Measurements from ENCODE around the gene MRPL2. TPM values are rescaled to one million over a fixed set of nuclear protein-coding genes. Genes with fewer than 3 reads are reported as not detected.

MRPL2 gene
- polyA plus RNA-seq, 3 donors = 23.9 to 26.9 (median 26.3) TPM

DNA sequence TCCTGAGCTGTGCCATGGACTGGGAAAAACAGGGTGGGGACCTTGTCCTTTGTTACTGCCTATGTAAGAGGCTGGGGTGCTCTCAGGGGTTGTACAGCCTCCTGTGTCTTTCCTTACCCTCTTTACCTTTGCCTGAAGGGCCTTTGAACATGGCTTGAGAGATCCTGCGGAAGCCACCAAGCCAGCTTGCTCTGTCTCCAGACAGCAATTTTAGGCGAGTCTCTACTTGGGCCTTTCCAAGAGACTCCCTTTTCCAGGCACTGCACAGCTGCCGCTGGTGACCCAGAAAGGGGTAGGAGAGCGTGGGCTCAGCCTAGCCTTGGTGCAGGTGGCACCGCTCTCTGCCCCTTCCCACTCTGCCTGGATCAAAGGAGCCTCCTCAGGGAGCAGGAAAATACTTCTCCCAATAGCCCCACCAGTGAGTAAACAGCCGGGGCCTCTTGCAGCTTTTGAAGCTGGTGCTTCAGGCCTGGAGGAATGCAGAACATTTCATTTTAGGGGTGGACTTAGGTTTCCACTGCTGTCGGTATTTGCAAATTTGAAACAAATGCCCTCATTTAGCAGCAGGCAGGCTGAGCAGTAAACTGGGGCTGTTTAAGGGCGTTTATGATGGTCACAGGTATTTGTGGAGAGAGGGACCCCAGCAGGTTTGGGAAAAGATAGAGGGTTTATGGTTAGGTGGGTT lies 30.8 kb upstream of the MRPL2 start:
- Mint-ChIP-seq H3K27ac (peak overlapping the region in 1 of 7 donors; percentile 75), H3K9me3 (no peaks in the 10 kb centered on the region), H3K4me1 (peaks cover 11% of the 10 kb centered on the region), H3K27me3 (ENCODE audit: low read depth in 3 of 3) (peaks cover 0 to 2% (median 0%) of the 10 kb centered on the region in 3 donors), H3K36me3 (no peaks in the 10 kb centered on the region), H3K4me3 (no peak overlapping the region)
- no peaks in the 10 kb centered on the region for H3K27me3 ChIP-seq (ENCODE audit: control insufficient read depth in 2 of 2, insufficient read depth in 2 of 2, low read length in 2 of 2)
- H2AFZ ChIP-seq (ENCODE audit: insufficient read depth, low read depth, low read length, poor library complexity, severe bottlenecking) = no peak overlapping the region
- no peaks in the 10 kb centered on the region for H4K20me1 ChIP-seq (ENCODE audit: insufficient read depth, low read length)
- H3K4me3 ChIP-seq (replicated peaks in 1 of 3; ENCODE audit: low read depth in 2 of 3, low read length in 3 of 3) = no peak overlapping the region
- TF ChIP-seq, protein P1, sequence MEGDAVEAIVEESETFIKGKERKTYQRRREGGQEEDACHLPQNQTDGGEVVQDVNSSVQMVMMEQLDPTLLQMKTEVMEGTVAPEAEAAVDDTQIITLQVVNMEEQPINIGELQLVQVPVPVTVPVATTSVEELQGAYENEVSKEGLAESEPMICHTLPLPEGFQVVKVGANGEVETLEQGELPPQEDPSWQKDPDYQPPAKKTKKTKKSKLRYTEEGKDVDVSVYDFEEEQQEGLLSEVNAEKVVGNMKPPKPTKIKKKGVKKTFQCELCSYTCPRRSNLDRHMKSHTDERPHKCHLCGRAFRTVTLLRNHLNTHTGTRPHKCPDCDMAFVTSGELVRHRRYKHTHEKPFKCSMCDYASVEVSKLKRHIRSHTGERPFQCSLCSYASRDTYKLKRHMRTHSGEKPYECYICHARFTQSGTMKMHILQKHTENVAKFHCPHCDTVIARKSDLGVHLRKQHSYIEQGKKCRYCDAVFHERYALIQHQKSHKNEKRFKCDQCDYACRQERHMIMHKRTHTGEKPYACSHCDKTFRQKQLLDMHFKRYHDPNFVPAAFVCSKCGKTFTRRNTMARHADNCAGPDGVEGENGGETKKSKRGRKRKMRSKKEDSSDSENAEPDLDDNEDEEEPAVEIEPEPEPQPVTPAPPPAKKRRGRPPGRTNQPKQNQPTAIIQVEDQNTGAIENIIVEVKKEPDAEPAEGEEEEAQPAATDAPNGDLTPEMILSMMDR (IDR thresholded peaks at IDR 0.05) = no peak
- no peak overlapping the region for H3K27ac ChIP-seq (ENCODE audit: low read depth in 1 of 2, low read length in 2 of 2)
- DNase-seq = no peak
- H3K9me3 ChIP-seq (replicated peaks in 1 of 2; ENCODE audit: control insufficient read depth in 1 of 2, insufficient read depth in 1 of 2, low read length in 2 of 2) = no peaks in the 10 kb centered on the region
- no peak overlapping the region for H3K4me2 ChIP-seq (replicated peaks; ENCODE audit: extremely low read depth, low read length, poor library complexity, severe bottlenecking)
- H3K79me2 ChIP-seq (ENCODE audit: insufficient read depth, low read length) = no peaks in the 10 kb centered on the region
- 93% methylated on average over 8 of the region's 8 CpGs for WGBS (ENCODE audit: insufficient coverage)
- H3K9ac ChIP-seq (ENCODE audit: insufficient read depth, low read length, poor library complexity, severe bottlenecking) = no peak overlapping the region
- intact Hi-C loops (cut with micrococcal nuclease) = no loop called here
- H3K36me3 ChIP-seq (replicated peaks in 1 of 2; ENCODE audit: control insufficient read depth in 1 of 2, insufficient read depth in 2 of 2, low read length in 2 of 2) = no peaks in the 10 kb centered on the region
- peaks cover 0 to 5% of the 10 kb centered on the region in 2 donors for H3K4me1 ChIP-seq (ENCODE audit: control insufficient read depth in 1 of 2, insufficient read depth in 2 of 2, low read length in 2 of 2)

DNA sequence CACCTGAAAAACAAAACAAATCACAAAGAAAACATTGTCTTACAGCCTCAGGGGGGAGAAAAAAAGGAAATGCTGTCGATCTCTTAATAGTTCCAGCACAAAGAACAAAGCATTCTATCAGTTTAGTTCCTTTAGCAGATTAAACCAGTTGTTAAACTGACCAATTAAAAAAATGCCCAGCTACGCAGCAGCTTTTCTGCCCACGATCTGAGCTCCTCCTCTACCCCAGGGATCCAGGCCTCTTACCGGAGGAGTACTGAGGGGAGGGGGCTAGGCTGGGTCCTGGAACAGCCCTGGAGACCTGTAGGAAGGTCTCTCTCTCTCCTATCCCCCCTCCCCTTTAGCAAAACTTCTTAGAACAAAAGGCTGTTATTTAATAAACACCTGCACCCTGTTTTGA lies 30.2 kb upstream of the MRPL2 start:
- no peaks in the 10 kb centered on the region for H3K27me3 ChIP-seq (ENCODE audit: control insufficient read depth in 2 of 2, insufficient read depth in 2 of 2, low read length in 2 of 2)
- H3K79me2 ChIP-seq (ENCODE audit: insufficient read depth, low read length) = no peaks in the 10 kb centered on the region
- H4K20me1 ChIP-seq (ENCODE audit: insufficient read depth, low read length) = no peaks in the 10 kb centered on the region
- H3K36me3 ChIP-seq (replicated peaks in 1 of 2; ENCODE audit: control insufficient read depth in 1 of 2, insufficient read depth in 2 of 2, low read length in 2 of 2) = no peaks in the 10 kb centered on the region
- no peaks in the 10 kb centered on the region for H3K9me3 ChIP-seq (replicated peaks in 1 of 2; ENCODE audit: control insufficient read depth in 1 of 2, insufficient read depth in 1 of 2, low read length in 2 of 2)
- H2AFZ ChIP-seq (ENCODE audit: insufficient read depth, low read depth, low read length, poor library complexity, severe bottlenecking) = no peak overlapping the region
- H3K4me3 Mint-ChIP-seq = no peak overlapping the region
- no peak overlapping the region for H3K27ac Mint-ChIP-seq
- no peaks in the 10 kb centered on the region for H3K9me3 Mint-ChIP-seq
- H3K4me1 Mint-ChIP-seq = peaks cover 11% of the 10 kb centered on the region
- no peak overlapping the region for H3K27ac ChIP-seq (ENCODE audit: low read depth in 1 of 2, low read length in 2 of 2)
- DNase-seq = no peak
- TF ChIP-seq, protein P1 (IDR thresholded peaks at IDR 0.05) = no peak
- H3K4me1 ChIP-seq (ENCODE audit: control insufficient read depth in 1 of 2, insufficient read depth in 2 of 2, low read length in 2 of 2) = peaks cover 0 to 5% of the 10 kb centered on the region in 2 donors
- no peak overlapping the region for H3K4me3 ChIP-seq (replicated peaks in 1 of 3; ENCODE audit: low read depth in 2 of 3, low read length in 3 of 3)
- H3K27me3 Mint-ChIP-seq (ENCODE audit: low read depth in 3 of 3) = peaks cover 0 to 2% (median 0%) of the 10 kb centered on the region in 3 donors
- no peak overlapping the region for H3K9ac ChIP-seq (ENCODE audit: insufficient read depth, low read length, poor library complexity, severe bottlenecking)
- intact Hi-C loops (cut with micrococcal nuclease) = no loop called here
- H3K36me3 Mint-ChIP-seq = no peaks in the 10 kb centered on the region
- H3K4me2 ChIP-seq (replicated peaks; ENCODE audit: extremely low read depth, low read length, poor library complexity, severe bottlenecking) = no peak overlapping the region
- WGBS (ENCODE audit: insufficient coverage) = no CpG with 5 or more reads among the region's 4 CpGs

Measured in CD14-positive monocyte (primary cell).